Smooth muscle cell (in vitro differentiated cells): ENCODE measurements around the gene LEFTY1. TPM values are rescaled to one million over a fixed set of nuclear protein-coding genes. Genes with fewer than 3 reads are reported as not detected.

Experiments used
- DNase-seq: peaks from one replicate; lab custom pipeline; 2025; ENCODE audit not compliant: unreplicated experiment; lab: John Stamatoyannopoulos, UW
- H2AFZ ChIP-seq: fragments of 200-600 bp; sonication (generic); 2 replicates; pipeline ENCODE4 v1.6.0; 2016; ENCODE audit warnings: antibody characterized with exemption, low read depth, mild to moderate bottlenecking
- H3F3A ChIP-seq: fragments of 200-600 bp; sonication (generic); 2 replicates; pipeline ENCODE4 v1.6.0; 2017; ENCODE audit warnings: antibody characterized with exemption, low read depth
- H3K27ac ChIP-seq: fragments of 200-600 bp; sonication (generic); 2 replicates; pipeline ENCODE4 v1.5.1; 2016; ENCODE audit warnings: low read depth, mild to moderate bottlenecking
- H3K27me3 ChIP-seq: fragments of 200-600 bp; sonication (generic); 2 replicates; pipeline ENCODE4 v1.6.1; 2016; ENCODE audit warnings: low read depth, mild to moderate bottlenecking
- H3K36me3 ChIP-seq: fragments of 200-600 bp; sonication (generic); 2 replicates; pipeline ENCODE4 v1.5.1; 2016; ENCODE audit warnings: low read depth
- H3K4me1 ChIP-seq: fragments of 200-600 bp; sonication (generic); 2 replicates; pipeline ENCODE4 v1.5.1; 2016; ENCODE audit warnings: low read depth
- H3K4me2 ChIP-seq: fragments of 200-600 bp; sonication (generic); 2 replicates; pipeline ENCODE4 v1.6.0; 2016; ENCODE audit warnings: mild to moderate bottlenecking
- H3K4me3 ChIP-seq: fragments of 200-600 bp; sonication (generic); 2 replicates; pipeline ENCODE4 v1.5.1; 2016; ENCODE audit warnings: mild to moderate bottlenecking
- H3K79me2 ChIP-seq: fragments of 200-600 bp; sonication (generic); 2 replicates; pipeline ENCODE4 v1.6.0; 2016; ENCODE audit warnings: low read depth, mild to moderate bottlenecking
- H3K9ac ChIP-seq: fragments of 200-600 bp; sonication (generic); 2 replicates; pipeline ENCODE4 v1.6.0; 2016; ENCODE audit warnings: low read depth
- H3K9me3 ChIP-seq: fragments of 200-600 bp; sonication (generic); replicated peaks from 2 replicates; pipeline ENCODE4 v1.5.1; 2016; ENCODE audit warnings: low read depth
- H4K20me1 ChIP-seq: fragments of 200-600 bp; sonication (generic); 2 replicates; pipeline ENCODE4 v1.6.0; 2016; ENCODE audit warnings: low read depth
- CTCF ChIP-seq: fragments of 200-600 bp; sonication (generic); IDR thresholded peaks from 2 replicates; pipeline ENCODE4 v1.5.1; 2017; ENCODE audit warnings: borderline replicate concordance, mild to moderate bottlenecking, antibody characterized with exemption; ENCODE audit not compliant: insufficient read depth, poor library complexity, severe bottlenecking
- WGBS: methylation state at CpG from one replicate; pipeline ENCODE4 v1.1.7; 2016; ENCODE audit warnings: low lambda C conversion rate; 5-methylcytosine and 5-hydroxymethylcytosine counted together
- polyA plus RNA-seq: library from polyadenylated mRNA; unstranded; fragments of >200 nt; fragmentation: Nextera tagmentation; extraction: Ambion mirVana; gene quantifications from 2 replicates; pipeline ENCODE4 v1.2.1, GENCODE V29; 2016
- total RNA-seq: library from RNA; depleted of rRNA; stranded (reverse); fragments of >200 nt; gene quantifications from 2 replicates; pipeline ENCODE4 v1.2.3, GENCODE V29; 2014

LEFTY1 gene
- total and polyA plus RNA-seq, 2 experiments from 2014 or later, result not detected

DNA sequence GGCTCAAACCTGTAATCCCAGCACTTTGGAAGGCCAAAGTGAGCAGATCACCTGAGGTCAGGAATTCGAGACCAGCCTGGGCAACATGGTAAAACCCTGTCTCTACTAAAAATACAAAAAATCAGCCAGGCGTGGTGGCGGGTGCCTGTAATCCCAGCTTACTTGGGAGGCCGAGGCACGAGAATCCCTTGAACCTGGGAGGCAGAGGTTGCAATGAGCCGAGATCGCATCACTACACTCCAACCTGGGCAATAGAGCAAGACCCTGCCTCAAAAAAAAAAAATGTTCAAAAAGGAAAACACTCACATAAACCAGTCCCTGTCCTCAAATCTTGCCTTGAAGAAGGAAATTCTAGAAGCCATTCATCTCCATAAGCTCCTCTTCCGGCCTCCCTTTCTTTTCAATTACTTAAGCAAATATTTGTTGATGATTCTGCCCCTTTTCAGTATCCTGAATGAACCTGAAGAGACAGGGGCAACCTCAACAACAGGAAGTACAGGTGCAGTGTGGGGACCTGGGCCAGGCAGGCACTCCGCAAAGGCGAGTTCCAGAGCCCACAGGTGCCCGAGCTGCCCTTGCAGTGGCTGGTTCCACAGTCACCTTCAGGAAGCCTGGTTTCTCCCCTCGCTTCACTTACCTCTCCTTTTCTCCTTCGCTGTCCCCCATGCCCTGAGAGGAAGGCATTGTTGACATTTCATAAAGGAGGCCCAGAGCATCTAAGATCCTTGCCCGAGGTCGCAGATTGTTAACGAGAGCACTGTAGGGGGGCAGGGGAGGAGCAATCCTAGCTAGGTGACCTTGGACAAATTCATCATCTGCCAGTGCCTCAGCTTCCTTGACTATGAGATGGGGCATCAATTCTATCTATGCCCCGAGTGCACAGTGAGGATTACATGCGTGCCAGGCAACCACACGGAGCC, 8.9 kb upstream of the LEFTY1 start:
- H2AFZ ChIP-seq, result no peak overlapping the region
- DNase-seq, result no peak
- H3K9me3 ChIP-seq, result no peaks in the 10 kb centered on the region
- no peak overlapping the region for H3K27ac ChIP-seq
- no peak overlapping the region for H3K4me3 ChIP-seq
- H4K20me1 ChIP-seq, result no peaks in the 10 kb centered on the region
- H3K4me2 ChIP-seq, result no peak overlapping the region
- H3K36me3 ChIP-seq, result no peaks in the 10 kb centered on the region
- peaks cover 8% of the 10 kb centered on the region for H3K4me1 ChIP-seq
- H3K27me3 ChIP-seq, result no peaks in the 10 kb centered on the region
- H3F3A ChIP-seq, result no peaks in the 10 kb centered on the region
- no peak overlapping the region for H3K9ac ChIP-seq
- TF ChIP-seq CTCF, result no peak
- WGBS, result 92% methylated on average over 19 of the region's 19 CpGs
- H3K79me2 ChIP-seq, result no peaks in the 10 kb centered on the region

- Histone ChIP-seq H3K9ac (no peak overlapping the region), H3K27me3 (no peaks in the 10 kb centered on the region), H3K9me3 (no peaks in the 10 kb centered on the region), H3K79me2 (no peaks in the 10 kb centered on the region), H3K4me3 (no peak overlapping the region), H2AFZ (no peak overlapping the region), H3K4me1 (peaks cover 8% of the 10 kb centered on the region), H3K36me3 (no peaks in the 10 kb centered on the region), H3K4me2 (no peak overlapping the region), H3F3A (no peaks in the 10 kb centered on the region), H4K20me1 (no peaks in the 10 kb centered on the region), H3K27ac (no peak overlapping the region)
- DNase-seq, result no peak
- no peak for TF ChIP-seq CTCF
- 65% methylated on average over 7 of the region's 7 CpGs for WGBS
These were observed 8.1 kb upstream of the LEFTY1 start for GRCh38 chr1:225896937-225897549.

DNA sequence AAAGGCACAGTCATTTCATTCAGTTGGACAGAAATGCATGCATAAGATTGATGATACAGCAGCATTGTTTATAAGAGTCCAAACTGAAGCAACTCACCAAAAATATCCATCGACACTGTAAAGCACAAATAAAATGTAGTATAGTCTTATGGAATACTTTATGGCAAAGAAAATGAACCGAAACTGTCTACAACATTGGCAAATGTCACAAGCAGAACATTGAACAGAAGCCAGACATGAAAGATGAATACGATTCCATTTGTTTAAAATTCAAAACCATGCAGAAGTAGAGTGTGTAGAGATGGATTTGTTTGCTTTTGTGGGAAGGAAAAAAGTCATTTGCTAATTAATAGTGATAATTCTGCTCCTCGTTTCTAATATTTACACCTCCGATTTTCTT, 7.5 kb upstream of the LEFTY1 start:
- Histone ChIP-seq H3K4me1 (peaks cover 8% of the 10 kb centered on the region), H4K20me1 (no peaks in the 10 kb centered on the region), H3K79me2 (no peaks in the 10 kb centered on the region), H3K36me3 (no peaks in the 10 kb centered on the region), H3K4me3 (no peak overlapping the region), H3K4me2 (no peak overlapping the region), H2AFZ (no peak overlapping the region), H3F3A (no peaks in the 10 kb centered on the region), H3K27me3 (no peaks in the 10 kb centered on the region), H3K27ac (no peak overlapping the region), H3K9me3 (no peaks in the 10 kb centered on the region), H3K9ac (no peak overlapping the region)
- TF ChIP-seq CTCF, result no peak
- 95% methylated on average over 5 of the region's 5 CpGs for WGBS
- DNase-seq, result no peak
